ENCODE data around the gene ATP10A.

The ATP10A gene

GRCh38 chr15:25852661-25853524, 10.2 kb downstream of the ATP10A start:
- DNase-seq, result no peak

- DNase-seq, result no peak
These were observed 11.1 kb downstream of the ATP10A start for GRCh38 chr15:25852027-25852426.

DNA sequence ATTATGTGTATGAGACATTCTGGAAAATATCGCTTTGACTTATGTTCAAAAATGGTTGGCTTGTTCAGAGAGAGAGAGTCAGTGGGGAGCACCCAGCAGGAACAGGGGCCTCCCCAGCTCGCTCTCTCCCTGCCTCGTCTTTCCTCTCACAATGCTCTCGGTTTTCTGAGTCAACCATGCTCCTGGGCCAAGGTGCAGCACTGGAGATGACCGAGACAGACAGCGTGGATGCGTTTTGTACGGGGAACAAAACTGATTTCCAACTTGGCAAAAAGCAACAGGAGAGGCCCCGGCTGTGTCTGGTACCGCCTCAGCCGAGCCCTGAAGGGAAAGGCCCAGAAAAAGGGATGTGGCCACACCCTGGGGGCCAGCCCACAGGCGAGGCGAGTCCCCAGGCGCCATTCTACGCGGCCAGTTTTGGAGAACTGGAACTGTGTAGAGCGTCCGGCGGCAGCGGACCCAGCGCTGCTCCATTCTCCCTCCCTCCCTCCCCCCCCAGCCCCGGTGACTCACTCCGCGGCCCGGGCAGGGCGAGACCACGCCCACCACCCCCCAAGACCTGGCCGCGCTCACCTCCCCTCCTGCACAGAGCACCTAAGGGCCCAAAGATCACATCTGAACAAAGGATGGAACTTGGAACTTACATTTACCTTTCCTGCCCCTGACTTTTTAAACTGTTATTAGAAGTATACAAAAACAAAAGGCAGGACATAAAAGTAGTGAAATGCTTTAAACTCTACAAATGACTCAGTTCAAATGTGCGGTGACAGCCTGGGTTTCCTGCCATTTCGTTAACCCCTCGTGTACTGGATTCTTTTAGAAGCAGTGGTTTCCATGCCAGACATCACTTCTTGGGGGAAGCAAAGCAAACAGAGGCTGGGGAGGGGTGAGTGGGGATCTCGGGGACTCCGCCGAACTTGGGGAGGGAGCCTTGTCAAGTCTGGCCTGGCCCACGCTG, 12.7 kb downstream of the ATP10A start:
- no peak for DNase-seq

DNA sequence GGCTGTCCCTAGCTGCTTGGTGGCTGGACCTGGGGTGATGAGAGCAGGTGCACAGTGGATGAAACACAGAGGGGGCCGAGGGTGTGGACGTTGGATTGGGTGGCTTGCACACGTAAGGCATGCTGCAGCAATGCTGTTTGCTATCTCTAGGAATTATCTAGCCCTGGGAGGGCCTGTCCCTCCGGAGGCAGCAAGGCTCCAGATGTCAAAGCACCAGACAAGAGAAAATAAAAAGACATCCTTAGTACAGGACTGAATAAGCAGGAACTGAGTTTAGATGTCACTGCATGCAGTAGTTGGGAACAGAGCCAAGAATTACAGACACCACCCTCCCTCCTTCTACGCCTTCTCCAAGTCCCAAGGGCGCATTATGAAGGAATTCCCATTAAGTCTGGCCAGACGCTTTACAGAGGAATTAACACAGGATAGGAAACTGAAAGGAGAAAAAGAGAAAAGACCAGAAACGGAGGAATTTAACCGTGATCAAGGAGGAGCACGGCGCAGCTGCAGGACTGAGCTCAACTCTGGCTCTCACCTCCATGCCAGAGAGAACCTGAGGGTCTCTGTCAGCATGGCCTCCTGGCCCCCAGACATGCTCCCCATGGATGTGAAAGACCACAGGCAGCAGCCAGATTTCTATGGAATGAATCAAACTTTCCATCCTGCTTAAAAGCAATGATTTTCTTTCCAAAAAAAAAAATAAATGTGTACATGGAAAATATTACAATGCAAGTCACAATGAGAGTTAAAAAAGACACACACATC, 13.8 kb downstream of the ATP10A start:
- DNase-seq, result no peak

DNA sequence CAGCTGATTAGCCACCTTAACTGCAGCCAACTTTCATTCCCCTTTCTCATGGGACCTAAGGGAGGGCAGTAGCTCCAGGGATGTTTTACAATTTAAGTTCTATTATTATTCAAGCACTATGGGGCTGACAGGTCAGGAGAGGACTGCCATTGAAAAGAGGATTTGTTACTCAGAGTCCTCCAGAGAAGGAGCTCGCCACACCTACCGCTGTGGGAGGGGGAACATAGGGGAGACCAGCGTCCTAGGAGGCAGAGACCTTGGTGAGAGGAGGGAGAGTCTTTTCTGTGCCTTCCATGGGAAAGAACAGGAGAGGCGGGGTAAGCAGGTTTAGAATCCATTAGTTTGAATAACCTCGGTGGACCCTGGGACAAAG, 14.4 kb downstream of the ATP10A start:
- DNase-seq, result no peak

- DNase-seq, result no peak
These were observed 14.8 kb downstream of the ATP10A start for GRCh38 chr15:25848325-25848724.

DNA sequence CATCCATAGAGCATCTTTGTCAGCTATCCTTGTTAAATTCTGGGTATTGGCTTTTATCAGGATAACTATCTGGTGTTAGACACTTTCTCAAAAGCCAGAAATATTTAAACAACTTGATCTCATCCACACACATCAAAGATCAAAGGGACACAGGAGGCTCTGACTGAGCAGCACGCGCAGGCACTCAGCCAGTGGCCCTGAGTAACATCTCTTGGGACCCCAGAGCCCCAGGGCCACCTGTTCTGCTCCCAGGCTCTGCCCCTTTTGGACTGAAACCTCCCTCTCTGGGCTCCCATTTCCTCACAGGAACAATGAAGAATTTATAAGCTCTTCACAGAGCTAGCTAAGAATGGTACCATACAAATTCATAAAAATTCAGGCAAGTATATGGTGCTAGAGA, 16.1 kb downstream of the ATP10A start:
- DNase-seq, result no peak

GRCh38 chr15:25846377-25846776, 16.8 kb downstream of the ATP10A start:
- DNase-seq, result no peak

DNA sequence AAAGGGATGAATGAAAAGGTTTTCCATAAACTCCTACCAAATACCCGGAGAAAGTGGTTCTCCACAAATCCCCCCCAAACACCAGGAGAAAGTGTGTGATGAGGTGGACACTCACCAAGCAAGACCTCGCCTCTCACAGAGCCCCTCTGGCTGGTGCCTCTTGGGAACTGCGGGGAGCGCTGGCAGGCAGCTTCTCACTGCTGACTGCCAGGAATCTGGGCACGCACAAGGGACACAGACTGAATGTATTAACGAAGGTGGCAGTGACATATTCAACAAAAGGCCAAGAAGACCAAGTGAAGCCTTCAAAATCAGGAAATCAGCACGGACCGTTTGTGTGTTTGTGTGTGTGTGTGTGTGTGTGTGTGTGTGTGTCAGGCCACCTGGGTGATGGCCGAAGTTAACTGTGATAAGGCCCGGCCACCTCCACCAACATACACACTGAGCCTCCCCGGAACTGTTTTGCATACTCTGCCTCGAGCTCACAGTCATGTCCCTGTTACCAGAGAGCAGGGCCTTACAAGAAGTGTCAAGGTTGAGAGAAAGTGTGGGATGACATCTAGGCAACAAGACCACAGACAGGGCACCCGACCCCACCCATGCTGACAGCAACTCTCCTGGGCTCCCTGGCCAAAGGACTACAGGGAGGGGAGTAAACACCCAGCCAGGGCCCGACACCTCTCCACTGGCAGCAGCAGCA, 18.0 kb downstream of the ATP10A start:
- no peak for DNase-seq

- no peak for DNase-seq
These were observed 18.6 kb downstream of the ATP10A start for GRCh38 chr15:25844542-25844941.

GRCh38 chr15:25844076-25844475, 19.1 kb downstream of the ATP10A start:
- no peak for DNase-seq

DNA sequence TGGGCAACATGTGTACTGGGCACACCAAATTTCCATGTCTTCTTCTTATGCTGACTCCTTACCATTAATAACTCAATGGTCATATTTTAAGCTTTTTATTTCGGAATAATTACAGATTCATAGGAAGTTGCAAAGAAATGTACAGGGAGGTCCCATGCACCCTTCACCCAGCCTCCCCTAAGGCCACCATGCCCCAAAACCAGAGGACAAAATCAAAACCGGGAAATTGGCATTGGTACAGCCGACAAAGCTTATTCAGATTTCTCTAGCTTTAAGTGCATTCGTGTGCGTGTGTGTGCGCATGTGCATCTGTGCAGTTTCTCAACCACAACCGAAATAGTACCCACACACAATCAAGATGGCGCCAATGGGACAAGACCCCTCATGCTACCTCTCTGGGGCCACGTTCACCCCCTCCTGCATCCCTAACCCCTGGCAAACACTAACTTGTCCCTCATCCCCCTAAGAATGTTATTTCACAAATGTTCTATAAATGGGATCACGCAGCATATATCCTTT, 23.4 kb downstream of the ATP10A start:
- no peak for DNase-seq

DNA sequence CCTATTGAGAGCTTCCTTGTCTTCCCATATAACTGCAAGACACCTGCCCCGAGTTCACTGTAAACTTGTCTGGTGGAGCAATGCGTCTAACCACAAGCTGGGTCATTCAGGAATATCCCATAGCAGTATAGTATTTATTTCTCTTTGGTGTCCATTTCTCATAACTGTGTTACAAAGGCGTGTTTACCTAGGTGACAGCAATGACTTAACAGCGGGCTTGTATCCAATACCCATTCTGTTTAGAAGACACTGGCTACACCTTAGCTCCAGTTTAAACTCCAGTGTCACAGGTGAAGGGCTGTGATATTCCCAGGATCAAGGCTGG, 24.3 kb downstream of the ATP10A start:
- no peak for DNase-seq

GRCh38 chr15:25838191-25838870, 24.8 kb downstream of the ATP10A start:
- DNase-seq, result no peak

DNA sequence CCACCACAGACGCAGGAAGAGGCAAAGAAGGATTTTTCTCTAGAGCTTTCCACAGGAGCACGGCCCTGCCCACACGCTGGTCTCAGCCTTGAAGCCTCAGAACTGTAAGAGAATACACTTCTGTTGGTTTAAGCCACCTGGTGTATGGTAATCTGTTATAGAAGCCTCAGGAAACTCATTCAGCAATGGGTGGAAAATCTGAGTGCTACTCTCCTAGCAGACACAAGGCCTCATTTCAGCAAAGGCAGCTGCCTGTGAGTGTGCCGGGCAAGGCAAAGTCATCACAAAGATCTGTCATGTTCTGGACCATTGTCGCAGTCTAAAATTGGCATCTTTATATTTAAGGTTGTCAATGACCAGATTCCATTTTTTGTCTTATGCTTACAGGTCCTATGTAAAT, 31.0 kb downstream of the ATP10A start:
- DNase-seq, result no peak

- DNase-seq, result no peak
These were observed 32.2 kb downstream of the ATP10A start for GRCh38 chr15:25830844-25831451.

DNA sequence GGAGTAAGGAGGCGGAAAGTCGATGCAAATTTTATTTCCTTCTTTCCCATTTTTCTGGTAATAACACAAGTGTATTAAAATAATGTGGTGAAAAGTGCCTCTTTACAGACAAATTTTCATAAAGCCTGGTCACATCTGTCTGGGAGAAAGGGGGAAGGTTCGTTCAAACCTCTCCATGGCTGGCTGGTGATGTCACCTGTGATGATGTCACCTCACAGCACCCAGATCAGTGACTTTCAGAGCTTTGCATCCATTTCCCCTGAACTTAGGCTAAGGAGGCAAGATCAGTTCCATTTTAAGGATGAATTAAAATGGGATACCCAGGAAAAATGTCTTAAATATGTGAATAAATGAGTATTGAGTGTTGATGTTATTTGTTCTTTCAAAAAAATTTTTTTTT, 34.1 kb downstream of the ATP10A start:
- no peak for DNase-seq

DNA sequence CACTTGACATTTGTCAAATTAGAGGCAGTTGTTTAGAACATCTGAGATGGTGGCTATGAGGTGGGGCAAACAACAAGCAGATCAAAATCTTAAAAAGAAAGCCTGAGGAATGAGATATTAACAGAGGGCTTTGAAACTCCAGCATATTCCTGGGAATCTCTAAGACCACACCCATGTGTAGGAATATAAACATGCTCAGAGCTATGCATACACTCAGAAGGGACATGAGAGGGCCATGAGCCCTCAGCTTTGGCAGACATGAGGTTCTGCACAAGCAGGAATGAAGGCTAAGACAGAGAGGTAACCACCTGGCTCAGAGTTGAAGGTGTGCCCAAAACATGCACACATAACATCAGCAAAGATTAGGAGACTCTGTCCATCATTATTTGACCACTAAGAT, 37.9 kb downstream of the ATP10A start:
- no peak for DNase-seq

GRCh38 chr15:25824618-25825017, 38.5 kb downstream of the ATP10A start:
- DNase-seq, result no peak

DNA sequence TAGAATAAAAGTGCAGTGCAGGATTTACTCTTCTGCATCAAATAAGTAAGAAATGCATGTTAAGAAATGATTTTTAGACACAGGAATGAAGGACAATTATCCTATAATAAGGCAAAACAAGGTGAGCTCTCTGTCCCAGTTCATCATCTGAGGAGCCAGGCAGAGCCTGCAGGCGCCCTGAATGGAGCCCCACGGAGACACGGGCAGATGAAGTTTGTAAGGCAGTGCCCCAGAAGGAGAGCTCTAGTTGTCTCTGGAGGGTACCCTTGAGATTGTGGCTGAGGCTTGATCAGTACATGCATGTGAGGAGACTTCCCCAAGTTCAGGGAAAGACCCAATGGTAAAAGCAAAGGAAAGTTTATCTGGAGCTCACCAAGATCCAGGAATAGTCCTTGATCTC, 50.3 kb downstream of the ATP10A start:
- no peak for DNase-seq

DNA sequence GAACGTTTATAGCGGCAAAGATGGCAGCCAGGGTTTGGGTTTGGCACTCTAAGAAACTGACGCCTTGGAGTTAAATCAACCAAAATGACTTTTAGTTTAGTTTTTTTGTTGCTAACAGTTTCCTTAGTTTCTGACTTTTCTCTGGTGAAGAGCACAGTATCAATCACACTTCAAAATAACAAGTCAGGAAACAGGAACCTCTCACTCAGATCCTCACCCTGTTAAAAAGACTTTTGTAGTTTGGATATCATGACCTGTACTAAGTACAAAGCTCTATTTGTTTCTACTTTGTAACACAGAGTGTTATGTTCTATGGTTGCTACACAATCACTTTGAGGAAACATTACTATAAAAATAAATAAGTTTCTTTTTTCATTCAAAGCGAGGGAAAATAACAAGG, 51.1 kb downstream of the ATP10A start:
- DNase-seq, result no peak
